Ascending aorta (tissue), 2 donors: ENCODE measurements around the gene TSC2. TPM values are rescaled to one million over a fixed set of nuclear protein-coding genes. Genes with fewer than 3 reads are reported as not detected.

Experiments used
- DNase-seq, 2 donors: peaks; one replicate each; pipeline ENCODE4 v3.0.0-alpha.2; 2019; ENCODE audit warnings: low spot score in 2 of 2
- H3K27ac ChIP-seq, 2 donors: fragments of 200-600 bp; sonication (generic); one replicate each; pipeline ENCODE4 v1.5.1; 2016 to 2017; ENCODE audit warnings: mild to moderate bottlenecking in 1 of 2
- H3K27me3 ChIP-seq: fragments of 200-600 bp; sonication (generic); one replicate; pipeline ENCODE4 v1.5.1; 2017
- H3K36me3 ChIP-seq, 2 donors: fragments of 200-600 bp; sonication (generic); one replicate each; pipeline ENCODE4 v1.5.1; 2016
- H3K4me1 ChIP-seq, 2 donors: fragments of 200-600 bp; sonication (generic); one replicate each; pipeline ENCODE4 v1.5.1; 2016 to 2017; ENCODE audit warnings: mild to moderate bottlenecking in 1 of 2
- H3K4me3 ChIP-seq, 2 donors: fragments of 200-600 bp; sonication (generic); one replicate each; pipeline ENCODE4 v1.5.1; 2016 to 2017; ENCODE audit warnings: mild to moderate bottlenecking in 1 of 2
- H3K9me3 ChIP-seq, 2 donors: fragments of 200-600 bp; sonication (generic); one replicate each; pipeline ENCODE4 v1.5.1; 2016
- intact Hi-C: fragments of 100-400 bp; cut with DNase I; formaldehyde crosslinking; loops from one replicate; pipeline ENCODE4 v1.15.1; 2023
- total RNA-seq: library from RNA; depleted of rRNA; stranded (reverse); fragments of >200 nt; gene quantifications from one replicate; pipeline ENCODE4 v1.1.0, GENCODE V29; 2016
- TF ChIP-seq, protein P1 (sequence below), 3 experiments: fragments of 200-600 bp in 2 of 3; fragments of 450-650 bp in 1 of 3; sonication (generic) in 2 of 3; IDR thresholded peaks; one replicate each; pipeline ENCODE4 v1.5.1; 2016 to 2019; ENCODE audit warnings: antibody characterized with exemption in 3 of 3, mild to moderate bottlenecking in 1 of 3, moderate library complexity in 1 of 3

Gene TSC2
- total RNA-seq, 1 donor from 2014 or later = 258 TPM

- intact Hi-C loops = loop anchor here (1.0 kb wide), 2 partner anchors 12 to 24 kb away; no protein-coding TSS in a partner anchor
Observed at GRCh38 chr16:2046893-2047329, 874 bp upstream of the TSC2 start.

DNA sequence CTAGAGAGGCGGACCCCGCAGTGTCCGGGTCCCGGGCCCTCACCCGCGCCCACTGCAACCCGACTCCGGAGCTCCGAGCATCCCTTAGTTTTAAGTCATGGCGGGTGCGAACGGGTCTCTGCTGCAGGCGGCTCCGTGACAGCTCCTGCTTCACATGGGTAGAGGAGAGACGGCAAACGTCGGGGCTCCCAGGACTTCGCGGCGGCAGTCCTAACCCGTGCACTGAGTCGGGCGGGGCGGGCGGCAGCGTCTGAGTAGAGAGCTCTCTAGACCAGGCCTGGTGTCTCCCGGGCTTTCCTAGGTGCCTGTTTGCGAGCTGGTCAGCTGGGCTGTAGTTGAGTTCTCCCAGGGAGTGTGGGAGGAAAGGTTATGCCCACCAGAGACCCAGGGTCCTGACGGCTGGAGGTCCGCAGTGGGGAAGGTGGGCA, 345 bp downstream of the TSC2 start:
- intact Hi-C loops = no loop called here
- no peak for DNase-seq
- Histone ChIP-seq H3K27me3 (no peaks in the 10 kb centered on the region), H3K27ac (peak overlapping the region; percentile 62 to 63), H3K4me3 (peak overlapping the region; percentile 94 to 98), H3K4me1 (peaks cover 4 to 20% of the 10 kb centered on the region in 2 donors), H3K36me3 (peaks cover 13 to 23% of the 10 kb centered on the region in 2 donors), H3K9me3 (no peaks in the 10 kb centered on the region)
- TF ChIP-seq, protein P1, sequence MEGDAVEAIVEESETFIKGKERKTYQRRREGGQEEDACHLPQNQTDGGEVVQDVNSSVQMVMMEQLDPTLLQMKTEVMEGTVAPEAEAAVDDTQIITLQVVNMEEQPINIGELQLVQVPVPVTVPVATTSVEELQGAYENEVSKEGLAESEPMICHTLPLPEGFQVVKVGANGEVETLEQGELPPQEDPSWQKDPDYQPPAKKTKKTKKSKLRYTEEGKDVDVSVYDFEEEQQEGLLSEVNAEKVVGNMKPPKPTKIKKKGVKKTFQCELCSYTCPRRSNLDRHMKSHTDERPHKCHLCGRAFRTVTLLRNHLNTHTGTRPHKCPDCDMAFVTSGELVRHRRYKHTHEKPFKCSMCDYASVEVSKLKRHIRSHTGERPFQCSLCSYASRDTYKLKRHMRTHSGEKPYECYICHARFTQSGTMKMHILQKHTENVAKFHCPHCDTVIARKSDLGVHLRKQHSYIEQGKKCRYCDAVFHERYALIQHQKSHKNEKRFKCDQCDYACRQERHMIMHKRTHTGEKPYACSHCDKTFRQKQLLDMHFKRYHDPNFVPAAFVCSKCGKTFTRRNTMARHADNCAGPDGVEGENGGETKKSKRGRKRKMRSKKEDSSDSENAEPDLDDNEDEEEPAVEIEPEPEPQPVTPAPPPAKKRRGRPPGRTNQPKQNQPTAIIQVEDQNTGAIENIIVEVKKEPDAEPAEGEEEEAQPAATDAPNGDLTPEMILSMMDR (IDR thresholded peaks at IDR 0.05) = no peak

More at GRCh38 chr16:2046893-2047329, 874 bp upstream of the TSC2 start:
- Histone ChIP-seq H3K27ac (peak overlapping the region in 1 of 2 donors; percentile 63), H3K27me3 (no peaks in the 10 kb centered on the region), H3K4me1 (peaks cover 4 to 20% of the 10 kb centered on the region in 2 donors), H3K4me3 (peak overlapping the region; percentile 94 to 98), H3K9me3 (no peaks in the 10 kb centered on the region), H3K36me3 (peaks cover 9 to 12% of the 10 kb centered on the region in 2 donors)
- DNase-seq = no peak
- TF ChIP-seq, protein P1 (IDR thresholded peaks at IDR 0.05) = no peak

DNA sequence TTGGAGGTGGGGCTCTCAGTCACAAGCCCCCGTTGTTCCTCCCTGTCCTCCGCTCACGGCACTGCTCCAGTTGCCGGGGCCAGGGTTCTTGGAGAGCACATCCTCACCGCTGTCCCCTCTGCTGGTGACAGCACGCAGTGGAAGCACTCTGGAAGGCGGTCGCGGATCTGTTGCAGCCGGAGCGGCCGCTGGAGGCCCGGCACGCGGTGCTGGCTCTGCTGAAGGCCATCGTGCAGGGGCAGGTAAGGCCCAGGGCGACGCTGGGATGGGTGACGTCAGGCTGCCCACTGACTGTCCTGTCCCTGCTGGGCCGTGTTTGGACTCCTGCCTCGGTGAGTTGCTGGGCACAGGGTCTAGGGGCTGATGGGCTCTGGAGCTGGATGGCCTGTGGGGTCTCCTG, 5.4 kb downstream of the TSC2 start:
- Histone ChIP-seq H3K27me3 (no peaks in the 10 kb centered on the region), H3K4me3 (no peak overlapping the region), H3K36me3 (peaks cover 43 to 63% of the 10 kb centered on the region in 2 donors), H3K9me3 (no peaks in the 10 kb centered on the region), H3K4me1 (peaks cover 0 to 10% of the 10 kb centered on the region in 2 donors), H3K27ac (no peak overlapping the region)
- intact Hi-C loops = no loop called here
- TF ChIP-seq, protein P1 (IDR thresholded peaks at IDR 0.05) = no peak
- DNase-seq = no peak

DNA sequence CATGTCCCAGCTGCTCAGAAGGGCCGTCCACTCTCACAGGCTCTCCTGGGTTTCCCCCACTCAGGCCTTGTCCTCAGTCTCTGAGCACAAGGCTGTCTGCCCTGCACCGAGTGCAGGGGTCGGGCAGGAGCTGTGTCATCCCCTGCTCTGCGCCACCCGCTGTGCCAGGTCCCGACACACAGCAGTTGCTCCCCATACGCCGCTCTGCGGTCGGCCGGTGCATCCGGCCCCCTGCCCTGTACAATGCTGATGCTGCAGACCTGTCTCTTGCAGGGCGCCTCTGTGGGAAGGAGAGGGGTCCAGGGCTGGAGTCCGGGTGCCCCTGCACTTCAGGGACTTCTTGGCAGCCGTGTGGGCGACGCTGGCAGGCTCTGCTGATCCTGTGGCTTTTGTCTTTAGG, 6.1 kb downstream of the TSC2 start:
- intact Hi-C loops = no loop called here
- H3K9me3 ChIP-seq = no peaks in the 10 kb centered on the region
- H3K36me3 ChIP-seq = peaks cover 50 to 69% of the 10 kb centered on the region in 2 donors
- no peaks in the 10 kb centered on the region for H3K27me3 ChIP-seq
- TF ChIP-seq, protein P1 (IDR thresholded peaks at IDR 0.05) = no peak
- no peak overlapping the region for H3K4me3 ChIP-seq
- H3K27ac ChIP-seq = no peak overlapping the region
- peaks cover 0 to 4% of the 10 kb centered on the region in 2 donors for H3K4me1 ChIP-seq
- no peak for DNase-seq

GRCh38 chr16:2054543-2055245, 6.9 kb downstream of the TSC2 start:
- H3K36me3 ChIP-seq = peaks cover 51 to 70% of the 10 kb centered on the region in 2 donors
- no peaks in the 10 kb centered on the region for H3K9me3 ChIP-seq
- DNase-seq = no peak
- H3K4me1 ChIP-seq = no peaks in the 10 kb centered on the region
- no peaks in the 10 kb centered on the region for H3K27me3 ChIP-seq
- no peak overlapping the region for H3K27ac ChIP-seq
- intact Hi-C loops = no loop called here
- TF ChIP-seq, protein P1 (IDR thresholded peaks at IDR 0.05) = no peak
- H3K4me3 ChIP-seq = no peak overlapping the region
